GM12878 (cell line): ENCODE results near the gene HRG. TPM values are rescaled to one million over a fixed set of nuclear protein-coding genes. Genes with fewer than 3 reads are reported as not detected.

Experiments used
- ATAC-seq: fragments of 200-7000 bp; cut with Tn5 transposase; 3 replicates; pipeline ENCODE4 v1.9.1; 2020; ENCODE audit warnings: mild to moderate bottlenecking, moderate library complexity
- BruUV-seq: library from RNA; stranded (reverse); fragments of 400-500 nt; replicated peaks from 2 replicates; lab custom pipeline; 2021; lab: Mats Ljungman, UMichigan
- CTCF ChIA-PET: fragments of 300-600 bp; sonication (Branson Sonifier 250); formaldehyde crosslinking; extraction: SDS; loops from one replicate; lab custom pipeline; 2021; ENCODE audit warnings: inconsistent platforms; lab: Yijun Ruan, JAX
- POLR2A ChIA-PET: fragments of 350-600 bp; formaldehyde crosslinking; extraction: SDS; loops from one replicate; lab custom pipeline; 2021; ENCODE audit warnings: inconsistent platforms; lab: Charles Lee
- RAD21 ChIA-PET: fragments of 300-600 bp; sonication (Branson Sonifier 250); formaldehyde crosslinking; loops from one replicate; lab custom pipeline; 2023; ENCODE audit warnings: antibody characterized with exemption; ENCODE audit not compliant: unreplicated experiment; lab: Charles Lee
- SMC1A ChIA-PET: fragments of 300-600 bp; sonication (Branson Sonifier 250); formaldehyde crosslinking; loops from one replicate; lab custom pipeline; 2023; ENCODE audit not compliant: unreplicated experiment, uncharacterized antibody; lab: Charles Lee
- DNase-seq: peaks from one replicate; pipeline ENCODE4 v3.0.0-alpha.2; 2011; ENCODE audit warnings: low read depth, low spot score
- FAIRE-seq: peaks from 3 replicates; lab custom pipeline; 2011; peaks lifted over from hg19 to GRCh38; lab: Jason Lieb, UNC
- H2AFZ ChIP-seq: 2 replicates; pipeline ENCODE4 v1.6.0; 2011; ENCODE audit warnings: low read depth, low read length, control low read depth; ENCODE audit not compliant: control insufficient read depth
- H3K27ac ChIP-seq: 2 replicates; pipeline ENCODE4 v1.5.1; 2011; ENCODE audit warnings: control low read depth; ENCODE audit not compliant: control insufficient read depth, insufficient read depth
- H3K27me3 ChIP-seq, 2 experiments: replicated peaks in 1 of 2; 2 replicates each; pipeline versions ENCODE4 v1.6.0 to v1.6.1; 2011; ENCODE audit warnings: low read length in 1 of 2; ENCODE audit not compliant: control insufficient read depth in 2 of 2, insufficient read depth in 2 of 2
- H3K36me3 ChIP-seq, 2 experiments: 2 replicates each; pipeline ENCODE4 v1.5.1; 2011; ENCODE audit warnings: low read length in 1 of 2; ENCODE audit not compliant: control insufficient read depth in 2 of 2, insufficient read depth in 2 of 2
- H3K4me1 ChIP-seq: 2 replicates; pipeline ENCODE4 v1.6.1; 2011; ENCODE audit warnings: mild to moderate bottlenecking, low read length, moderate library complexity, mixed read lengths; ENCODE audit not compliant: control insufficient read depth, insufficient read depth
- H3K4me2 ChIP-seq: 2 replicates; pipeline ENCODE4 v1.6.0; 2011; ENCODE audit warnings: control low read depth; ENCODE audit not compliant: control insufficient read depth, insufficient read depth
- H3K4me3 ChIP-seq: fragments of 200-600 bp; sonication (generic); 2 replicates; pipeline ENCODE4 v1.5.1; 2016
- H3K79me2 ChIP-seq: 2 replicates; pipeline ENCODE4 v1.6.0; 2011; ENCODE audit warnings: low read length; ENCODE audit not compliant: control insufficient read depth, insufficient read depth
- H3K9ac ChIP-seq: 2 replicates; pipeline ENCODE4 v1.8.0; 2011; ENCODE audit warnings: low read length, control low read depth, mixed read lengths; ENCODE audit not compliant: control insufficient read depth, insufficient read depth
- H3K9me3 ChIP-seq: replicated peaks from 3 replicates; pipeline ENCODE4 v1.5.1; 2011; ENCODE audit warnings: mild to moderate bottlenecking, low read length; ENCODE audit not compliant: control insufficient read depth, insufficient read depth
- H4K20me1 ChIP-seq: 2 replicates; pipeline ENCODE4 v1.6.0; 2011; ENCODE audit not compliant: control insufficient read depth, insufficient read depth
- EP300 ChIP-seq, 2 experiments: fragments of 150-350 bp in 1 of 2; IDR thresholded peaks; 2 replicates each; pipeline ENCODE4 v1.6.1; 2011 to 2012; ENCODE audit warnings: low read depth in 2 of 2, low read length in 2 of 2, borderline replicate concordance in 1 of 2, improper control_type of control experiment in 1 of 2, inconsistent platforms in 1 of 2; ENCODE audit not compliant: control insufficient read depth in 1 of 2
- IRF4 ChIP-seq: IDR thresholded peaks from 2 replicates; pipeline ENCODE4 v1.6.1; 2011; ENCODE audit warnings: low read depth, low read length
- JUND ChIP-seq: IDR thresholded peaks from 2 replicates; pipeline ENCODE4 v1.6.1; 2012; ENCODE audit warnings: low read depth, mild to moderate bottlenecking, low read length, improper control_type of control experiment, moderate library complexity
- NBN ChIP-seq: fragments of 450-650 bp; IDR thresholded peaks from 2 replicates; pipeline ENCODE4 v1.6.1; 2016
- POLR2AphosphoS2 ChIP-seq: IDR thresholded peaks from 2 replicates; pipeline ENCODE4 v1.6.1; 2011; ENCODE audit warnings: low read depth, mild to moderate bottlenecking, low read length, improper control_type of control experiment, moderate library complexity
- SUPT20H ChIP-seq: IDR thresholded peaks from 2 replicates; pipeline ENCODE4 v1.6.1; 2011; ENCODE audit warnings: low read depth, mild to moderate bottlenecking, low read length, moderate library complexity, borderline replicate concordance; ENCODE audit not compliant: control insufficient read depth
- WGBS: methylation state at CpG from one replicate; pipeline ENCODE4 v1.1.6; 2016; ENCODE audit warnings: low lambda C conversion rate; ENCODE audit not compliant: insufficient replicate concordance, insufficient coverage; ENCODE audit errors: missing lambda C conversion rate; 5-methylcytosine and 5-hydroxymethylcytosine counted together
- in situ Hi-C: fragments of 300-500 bp; cut with MboI; formaldehyde crosslinking; loops from 9 replicates; pipeline ENCODE4 v1.14.3; 2018; ENCODE audit warnings: mixed read lengths
- intact Hi-C: fragments of 100-400 bp; cut with micrococcal nuclease; formaldehyde crosslinking; loops from one replicate; pipeline ENCODE4 v1.14.2; 2022; ENCODE audit not compliant: unreplicated experiment
- polyA plus RNA-seq, 11 experiments: library from polyadenylated mRNA; depleted of rRNA in 4 of 11; unstranded in 6 of 11; stranded (reverse) in 5 of 11; fragments of >200 nt; fragmentation: Nextera tagmentation in 4 of 11; fragmentation: Illumina TruSeq in 1 of 11; extraction: Ambion mirVana in 4 of 11; extraction: Trizol in 1 of 11; gene quantifications; 1 replicate in 1 of 11; 2 replicates in 10 of 11; pipeline versions ENCODE4 v1.2.1 to v1.2.3, GENCODE V29; 2011 to 2016; ENCODE audit warnings: inconsistent platforms in 2 of 11, missing spikeins in 2 of 11, low read depth in 1 of 11
- total RNA-seq, 4 experiments: library from RNA; depleted of rRNA in 3 of 4; stranded (reverse); fragments of >200 nt in 3 of 4; fragmentation: Illumina TruSeq in 1 of 4; extraction: Trizol in 1 of 4; gene quantifications; 2 replicates each; pipeline versions ENCODE4 v1.2.1 to v1.2.3, GENCODE V29; 2013 to 2021

Gene HRG
- total and polyA plus RNA-seq, 10 of the 15 experiments (the other 5 are each of a cell fraction or from before 2014, with no cell fraction given): 0.21 TPM; not detected in 9

DNA sequence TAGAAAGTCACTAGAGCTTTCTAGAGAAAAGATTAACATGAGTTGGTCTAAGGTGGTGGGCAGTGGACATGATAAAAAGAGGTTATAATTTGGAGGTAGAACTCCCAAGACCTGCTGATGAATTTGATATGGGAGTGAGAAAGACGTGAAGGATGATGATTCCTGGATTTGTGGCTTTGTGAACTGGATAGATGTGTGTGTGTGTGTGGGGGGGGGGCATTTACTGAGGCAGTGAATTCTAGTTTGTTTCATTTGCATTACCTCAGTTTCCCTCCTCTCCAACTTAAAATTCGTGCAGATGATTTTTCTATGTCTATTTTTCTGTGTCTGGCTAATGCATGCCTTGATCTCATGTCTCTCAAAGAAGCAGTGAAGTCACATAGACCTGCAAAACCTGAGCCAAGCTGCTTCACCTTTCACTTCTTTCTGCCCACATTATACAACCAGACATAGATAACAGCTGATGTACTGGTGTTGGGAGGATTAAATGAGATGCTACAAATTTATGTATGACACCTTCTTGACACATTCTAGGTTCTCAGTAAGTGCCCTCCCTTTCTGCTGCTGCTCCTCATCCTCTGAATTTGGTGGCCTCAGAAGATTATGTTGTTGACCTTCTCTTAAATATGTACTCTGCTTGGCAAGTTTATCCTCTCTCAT is 43.0 kb upstream of the HRG start (continued):
- TF ChIP-seq JUND (no peak), IRF4 (no peak), SUPT20H (no peak)

DNA sequence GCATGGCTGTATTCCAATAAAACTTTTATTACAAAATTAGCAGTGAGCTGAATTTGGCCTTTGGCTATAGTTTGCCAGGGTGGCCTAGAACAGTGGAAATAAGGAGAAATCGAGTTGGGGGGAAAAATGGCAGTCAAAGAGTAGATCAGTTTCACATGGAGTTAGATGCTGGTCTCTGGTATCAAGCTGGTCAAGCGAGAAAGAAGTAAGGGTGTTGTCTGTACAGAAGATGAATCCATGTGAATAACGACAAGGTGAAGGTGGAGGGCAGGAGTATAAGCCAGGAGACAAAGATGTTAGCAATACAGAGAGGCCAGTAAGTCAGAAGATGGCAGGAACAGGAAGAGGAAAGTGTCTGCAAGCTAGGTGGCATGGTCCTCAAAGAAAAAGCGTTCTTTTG is 41.2 kb upstream of the HRG start:
- no peak overlapping the region for H3K4me3 ChIP-seq
- RAD21 ChIA-PET: no interaction called here
- in situ Hi-C loops: no loop called here
- TF ChIP-seq POLR2AphosphoS2: no peak
- no peak for TF ChIP-seq NBN
- TF ChIP-seq EP300 (IDR thresholded peaks at IDR 0.05; ENCODE audit: borderline replicate concordance in 1 of 2, control insufficient read depth in 1 of 2, low read depth in 2 of 2, low read length in 2 of 2): no peak
- TF ChIP-seq, all 136 proteins: peak for 0
- no peak overlapping the region for H3K27ac ChIP-seq
- no TSS peak for BruUV-seq
- no peaks in the 10 kb centered on the region for H3K9me3 ChIP-seq
- 14% methylated on average over 4 of the region's 4 CpGs for WGBS
- no peak for DNase-seq
- intact Hi-C loops: no loop called here
- no peaks in the 10 kb centered on the region; a peak in 2 of 4 replicates for H3K27me3 ChIP-seq
- POLR2A ChIA-PET: no interaction called here
- no peaks in the 10 kb centered on the region for H3K79me2 ChIP-seq
- no peak for ATAC-seq
- no peaks in the 10 kb centered on the region for H3K4me1 ChIP-seq
- H2AFZ ChIP-seq: no peak overlapping the region
- no peaks in the 10 kb centered on the region for H3K36me3 ChIP-seq
- no peak overlapping the region for H3K4me2 ChIP-seq
- CTCF ChIA-PET: interaction anchor here (0.7 to 3.8 kb wide), 4 partner anchors 9 to 199 kb away, joined by 3 to 35 read pairs (median 3); no protein-coding TSS in a partner anchor
- H4K20me1 ChIP-seq: no peaks in the 10 kb centered on the region
- SMC1A ChIA-PET: interaction anchor here (0.6 to 2.0 kb wide), 3 partner anchors 10 to 859 kb away, joined by 3 to 8 read pairs (median 5); no protein-coding TSS in a partner anchor
- no peak for FAIRE-seq
- H3K9ac ChIP-seq: no peak overlapping the region
